NCI-H1694 (cell line): ENCODE results near the gene SLC38A3.
"Not testable (repeated sequence)": the region's sequence is repeated elsewhere in the genome, so short reads cannot be mapped to it uniquely, and the experiment has no call there.

Experiments
- DNase-seq: peaks from one replicate; lab custom pipeline; 2025; lab: John Stamatoyannopoulos, UW

The SLC38A3 gene

DNA sequence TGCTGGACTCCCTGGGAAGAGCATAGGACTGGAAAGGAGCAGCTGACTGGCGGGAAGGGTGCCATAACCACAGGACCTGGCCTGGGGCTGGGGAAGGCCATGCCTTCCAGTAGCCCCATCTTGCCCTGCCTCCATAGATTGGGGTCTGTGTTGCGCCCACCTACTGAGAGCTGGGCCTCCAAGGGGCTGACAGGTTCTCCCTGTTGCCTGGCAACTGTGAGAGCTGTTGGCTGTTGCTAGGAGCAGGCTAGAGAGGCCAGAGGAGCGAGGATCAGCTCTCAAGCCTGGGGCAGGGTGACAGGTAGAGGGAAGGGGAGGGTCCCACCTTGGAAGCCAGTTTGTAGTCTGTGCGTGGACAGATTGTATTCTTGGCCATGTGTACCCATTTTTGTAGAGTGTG lies 28.1 kb downstream of the SLC38A3 start:
- DNase-seq, result no peak

GRCh38 chr3:50235716-50236483 lies 30.8 kb downstream of the SLC38A3 start, which contains the start of gene GNAI2:
Gene GNAI2, plus strand, starts transcription at chr3:50236204. Its CDS starts 132 bp downstream, at chr3:50236336.
- peak; percentile 63 for DNase-seq

DNA sequence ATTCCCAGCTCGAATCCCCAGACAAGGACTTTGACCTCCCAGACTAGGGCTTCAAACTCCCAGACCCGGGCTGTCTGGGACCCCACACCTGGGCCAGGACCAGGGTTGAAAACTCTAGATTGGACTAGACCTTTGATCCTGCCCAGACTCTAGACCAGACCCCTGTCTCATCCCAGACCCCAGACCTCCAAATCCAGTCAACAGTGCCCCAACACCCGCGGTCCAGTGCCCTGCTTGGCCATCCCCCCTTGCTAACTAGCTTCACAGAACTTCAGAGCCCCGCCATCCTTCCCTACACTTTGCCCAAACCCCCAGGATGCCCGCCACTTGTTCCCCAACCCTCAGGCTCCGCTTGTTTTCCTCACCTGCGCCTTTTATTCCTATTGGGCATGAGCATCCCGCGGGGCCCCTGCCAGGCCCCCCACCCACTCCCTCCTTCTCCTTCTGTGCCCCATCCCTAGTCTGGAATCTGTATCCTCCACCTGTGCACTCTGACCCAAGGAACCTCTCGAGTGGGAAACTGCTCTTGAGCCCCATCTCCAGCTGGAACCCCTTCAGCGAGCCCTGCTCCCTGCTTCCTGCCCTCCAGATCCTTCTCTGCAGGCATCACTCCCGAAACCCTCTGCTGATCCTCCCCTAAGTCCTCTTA lies 31.5 kb downstream of the SLC38A3 start:
- DNase-seq, result no peak

DNA sequence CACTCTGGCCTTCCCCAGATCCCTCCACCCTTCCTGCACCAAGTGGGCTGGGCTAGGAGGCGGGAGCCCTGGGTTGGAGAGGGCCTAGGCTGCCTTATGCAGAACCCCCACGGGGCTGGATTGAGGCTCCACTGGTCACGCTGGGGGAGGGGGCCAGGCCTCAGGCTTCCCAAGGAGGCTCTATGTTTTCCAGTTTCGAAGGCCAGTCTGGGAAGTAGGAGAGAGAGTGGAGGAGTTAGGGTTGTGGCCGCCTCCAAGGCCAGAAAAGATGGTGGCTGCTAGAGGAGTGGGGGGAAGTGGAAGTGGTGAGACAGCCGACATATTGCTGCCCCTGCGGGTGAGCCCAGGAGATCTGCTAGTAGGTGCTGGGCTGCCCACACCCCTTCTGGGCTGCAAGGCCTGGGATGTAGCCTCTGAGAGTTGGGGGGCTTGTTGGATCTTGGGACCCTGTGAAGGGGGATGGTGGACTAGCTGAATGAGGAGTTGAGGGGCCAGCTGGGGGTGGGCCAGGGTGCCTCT lies 32.1 kb downstream of the SLC38A3 start:
- DNase-seq, result no peak

GRCh38 chr3:50237754-50238548 lies 32.9 kb downstream of the SLC38A3 start:
- no peak for DNase-seq

- DNase-seq, result no peak
These were observed 33.5 kb downstream of the SLC38A3 start for GRCh38 chr3:50238549-50239026.

- DNase-seq, result no peak
These were observed 34.6 kb downstream of the SLC38A3 start for GRCh38 chr3:50239649-50240048.

- DNase-seq, result no peak
These were observed 36.1 kb downstream of the SLC38A3 start for GRCh38 chr3:50241163-50241562.

DNA sequence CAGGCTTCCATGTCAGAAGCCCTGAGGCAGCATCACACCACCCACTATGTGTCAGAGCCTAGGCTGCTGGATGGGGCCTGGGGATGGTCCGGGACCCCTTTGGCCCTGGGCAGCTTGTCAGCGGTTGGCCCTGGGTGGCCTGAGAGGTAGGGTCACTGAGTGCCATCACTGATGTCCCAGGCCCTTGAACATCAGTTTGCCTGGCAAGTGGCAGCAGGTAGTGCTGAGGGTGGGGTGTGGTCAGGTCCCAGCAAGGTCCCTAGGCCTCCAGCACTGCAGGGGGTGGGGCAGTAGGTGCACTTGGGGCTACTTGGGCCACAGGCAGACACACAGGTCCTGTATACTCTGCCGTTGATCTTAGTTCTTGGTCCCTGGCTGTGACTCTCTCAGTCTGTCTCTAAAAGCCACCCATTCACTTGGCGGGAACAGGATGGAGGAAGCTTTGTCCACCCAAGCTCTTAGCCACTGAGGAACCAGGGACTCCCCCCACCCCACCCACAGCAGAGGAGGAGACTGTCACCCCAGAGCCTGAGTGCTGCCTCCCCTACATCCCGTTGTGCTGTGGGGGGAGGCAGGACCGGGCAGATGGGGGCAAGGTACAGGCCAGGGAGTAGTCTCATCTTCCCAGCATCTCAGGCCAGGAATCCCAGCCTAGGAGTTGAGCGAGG lies 36.8 kb downstream of the SLC38A3 start:
- DNase-seq, result no peak

DNA sequence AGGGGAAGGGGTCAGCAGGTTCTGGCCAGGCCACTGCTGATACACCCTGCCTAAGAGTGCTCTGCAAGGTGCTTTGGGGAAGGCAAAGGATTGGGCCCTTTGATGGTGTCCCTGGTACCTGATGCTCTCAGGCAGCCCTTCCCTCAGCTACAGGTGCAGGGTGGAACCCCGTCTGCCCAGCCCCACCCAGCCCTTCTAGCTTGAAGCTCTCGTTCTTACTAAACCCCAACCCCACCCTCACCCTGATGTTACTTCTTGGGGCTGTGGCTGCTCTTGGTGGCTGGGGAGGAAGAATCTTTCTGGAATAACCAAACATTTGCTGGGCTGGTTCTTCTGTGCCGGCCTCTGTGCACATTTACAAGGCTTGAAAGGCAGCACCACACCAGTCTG lies 37.3 kb downstream of the SLC38A3 start:
- no peak for DNase-seq

- DNase-seq, result no peak
These were observed 37.9 kb downstream of the SLC38A3 start for GRCh38 chr3:50242851-50243542.

GRCh38 chr3:50243543-50243895 lies 38.4 kb downstream of the SLC38A3 start:
- DNase-seq, result no peak

GRCh38 chr3:50244813-50245212 lies 39.7 kb downstream of the SLC38A3 start:
- DNase-seq, result not testable (repeated sequence)

DNA sequence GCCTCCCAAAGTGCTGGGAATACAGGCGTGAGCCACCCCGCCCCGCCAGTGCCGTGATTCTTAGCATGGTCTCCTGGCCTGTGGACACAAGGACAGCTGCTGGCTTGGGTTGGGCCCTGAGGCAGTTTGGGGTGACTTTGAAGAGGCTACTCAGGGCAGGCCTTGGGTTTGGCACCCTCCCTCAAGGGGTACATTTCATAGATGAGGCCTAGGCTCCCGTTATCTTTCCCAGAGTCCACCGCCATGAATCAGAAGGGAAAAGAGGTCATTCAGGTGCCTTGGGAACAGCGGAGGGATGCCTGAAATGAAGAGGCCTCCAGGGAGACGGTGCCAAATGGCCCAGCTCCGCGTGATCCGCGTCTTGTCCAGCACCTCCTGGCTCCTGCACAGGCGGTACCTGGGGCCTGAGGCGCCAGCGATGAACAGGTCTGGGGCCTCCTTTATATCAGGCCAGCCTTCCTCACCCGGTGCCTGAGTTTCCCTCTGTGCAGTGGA lies 40.2 kb downstream of the SLC38A3 start:
- no peak for DNase-seq

- peak; percentile 12 for DNase-seq
These were observed 40.9 kb downstream of the SLC38A3 start for GRCh38 chr3:50245831-50246516.

DNA sequence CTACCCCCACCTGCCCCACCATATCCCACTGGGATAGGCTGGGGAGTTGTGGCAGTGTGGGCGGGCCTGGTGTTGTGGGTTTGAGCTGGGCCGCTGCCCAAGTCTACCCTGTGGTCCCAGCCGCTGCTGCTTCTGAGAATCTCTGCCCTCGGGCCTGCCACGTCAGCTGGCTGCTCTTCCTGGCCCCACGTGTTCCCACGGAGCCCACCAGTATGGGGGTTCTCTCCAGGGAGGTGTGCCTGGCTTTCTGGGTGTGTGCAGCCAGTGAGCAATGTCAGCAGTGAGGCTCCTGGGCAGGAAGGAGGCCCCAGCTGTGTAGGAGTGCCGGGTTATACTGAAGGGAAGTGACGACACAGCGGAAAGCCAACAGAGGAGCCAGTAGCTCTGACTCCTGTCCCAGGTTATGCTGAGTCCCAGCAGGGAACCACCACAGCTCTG lies 41.5 kb downstream of the SLC38A3 start:
- no peak for DNase-seq

DNA sequence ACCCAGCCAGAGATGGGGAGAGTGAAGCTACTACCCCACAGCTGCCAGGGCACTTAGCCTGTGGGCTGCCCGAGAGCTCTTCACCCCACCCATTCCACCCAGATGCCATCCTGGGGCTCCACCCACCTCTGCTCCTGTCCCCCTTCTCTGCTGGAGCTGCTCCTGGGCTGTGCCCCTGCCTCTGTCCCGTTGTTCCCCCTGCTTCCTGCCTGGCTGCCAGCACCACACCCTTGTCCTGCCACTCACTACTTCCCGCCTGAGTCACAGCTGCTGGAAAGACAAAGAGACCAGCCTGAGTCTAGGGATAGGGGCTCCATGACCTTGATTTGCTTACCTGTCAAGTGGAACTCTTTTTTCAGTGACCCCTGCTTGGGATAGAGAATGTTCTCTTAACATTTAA lies 43.3 kb downstream of the SLC38A3 start:
- DNase-seq, result no peak

- no peak for DNase-seq
These were observed 44.4 kb downstream of the SLC38A3 start for GRCh38 chr3:50249457-50249856.

DNA sequence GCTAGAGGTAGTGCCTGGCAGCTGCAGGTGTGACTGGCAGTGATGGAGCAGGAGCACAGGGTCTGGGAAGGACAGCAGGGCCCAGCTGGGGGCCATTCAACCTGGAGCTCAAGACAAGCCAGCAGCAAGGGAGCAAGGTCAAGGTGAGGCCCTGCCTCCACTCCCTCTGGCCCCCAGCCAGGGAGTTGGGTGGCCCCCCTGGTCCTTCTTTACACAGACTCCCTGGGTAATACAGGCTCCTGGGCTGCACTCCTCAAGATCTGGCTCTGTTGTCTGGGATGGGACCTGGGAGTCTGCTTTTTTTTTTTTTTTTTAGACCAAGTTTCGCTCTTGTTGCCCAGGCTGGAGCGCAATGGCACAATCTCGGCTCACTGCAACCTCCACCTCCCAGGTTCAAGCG lies 45.4 kb downstream of the SLC38A3 start:
- DNase-seq, result no peak

DNA sequence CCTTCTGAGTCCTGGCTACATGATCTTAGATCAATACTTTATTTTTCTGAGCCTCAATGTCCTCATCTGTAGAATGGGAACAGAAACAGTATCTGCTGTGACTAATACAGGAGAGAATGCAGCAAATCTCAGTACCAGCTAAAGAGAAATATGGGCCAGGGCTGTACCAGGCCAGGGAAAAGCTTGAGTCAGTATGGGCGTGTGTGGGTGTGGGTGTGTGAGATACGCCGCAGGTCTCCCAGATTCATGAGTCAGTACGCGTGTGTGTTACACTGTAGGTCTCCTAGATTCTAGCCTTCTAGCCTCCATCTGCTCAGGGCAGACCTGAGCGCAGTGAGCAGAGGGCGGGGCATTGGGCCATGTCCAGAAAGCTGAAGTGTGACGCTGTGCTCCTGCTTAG lies 46.1 kb downstream of the SLC38A3 start:
- DNase-seq, result no peak
